ENCODE results near the gene TNMD. TPM values are rescaled to one million over a fixed set of nuclear protein-coding genes. Genes with fewer than 3 reads are reported as not detected.

The TNMD gene
- total RNA-seq, 1 experiment from 2014 or later = not detected

- Mint-ChIP-seq H3K4me3 (ENCODE audit: unreplicated experiment) (no peak overlapping the region), H3K36me3 (ENCODE audit: insufficient read depth, unreplicated experiment) (no peaks in the 10 kb centered on the region), H3K27me3 (ENCODE audit: insufficient read depth, unreplicated experiment) (peaks cover 41% of the 10 kb centered on the region), H3K4me1 (ENCODE audit: insufficient read depth, unreplicated experiment) (peaks cover 15% of the 10 kb centered on the region), H3K27ac (ENCODE audit: low read depth, unreplicated experiment) (no peak overlapping the region), H3K9me3 (ENCODE audit: unreplicated experiment) (no peaks in the 10 kb centered on the region)
- DNase-seq (ENCODE audit: unreplicated experiment) = no peak
- ChIA-PET POLR2A (interaction anchor here (0.8 kb wide), 1 partner anchor 17 kb away, joined by 3 read pairs; no protein-coding TSS in a partner anchor), CTCF (interaction anchor here (0.6 to 1.3 kb wide), 5 partner anchors 10 to 565 kb away, joined by 3 to 4 read pairs (median 3); no protein-coding TSS in a partner anchor)
- BruUV-seq (replicated peaks) = no TSS peak
- intact Hi-C loops (cut with micrococcal nuclease) = no loop called here
- TF ChIP-seq, protein P1, sequence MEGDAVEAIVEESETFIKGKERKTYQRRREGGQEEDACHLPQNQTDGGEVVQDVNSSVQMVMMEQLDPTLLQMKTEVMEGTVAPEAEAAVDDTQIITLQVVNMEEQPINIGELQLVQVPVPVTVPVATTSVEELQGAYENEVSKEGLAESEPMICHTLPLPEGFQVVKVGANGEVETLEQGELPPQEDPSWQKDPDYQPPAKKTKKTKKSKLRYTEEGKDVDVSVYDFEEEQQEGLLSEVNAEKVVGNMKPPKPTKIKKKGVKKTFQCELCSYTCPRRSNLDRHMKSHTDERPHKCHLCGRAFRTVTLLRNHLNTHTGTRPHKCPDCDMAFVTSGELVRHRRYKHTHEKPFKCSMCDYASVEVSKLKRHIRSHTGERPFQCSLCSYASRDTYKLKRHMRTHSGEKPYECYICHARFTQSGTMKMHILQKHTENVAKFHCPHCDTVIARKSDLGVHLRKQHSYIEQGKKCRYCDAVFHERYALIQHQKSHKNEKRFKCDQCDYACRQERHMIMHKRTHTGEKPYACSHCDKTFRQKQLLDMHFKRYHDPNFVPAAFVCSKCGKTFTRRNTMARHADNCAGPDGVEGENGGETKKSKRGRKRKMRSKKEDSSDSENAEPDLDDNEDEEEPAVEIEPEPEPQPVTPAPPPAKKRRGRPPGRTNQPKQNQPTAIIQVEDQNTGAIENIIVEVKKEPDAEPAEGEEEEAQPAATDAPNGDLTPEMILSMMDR (IDR thresholded peaks at IDR 0.05; ENCODE audit: unreplicated experiment) = no peak
Measured at GRCh38 chrX:100647095-100647494, 62.4 kb downstream of the TNMD start.

- intact Hi-C loops (cut with micrococcal nuclease) = no loop called here
Measured at GRCh38 chrX:100647739-100648138, 63.0 kb downstream of the TNMD start.

GRCh38 chrX:100648458-100649417, 64.0 kb downstream of the TNMD start:
- Mint-ChIP-seq H3K9me3 (ENCODE audit: unreplicated experiment) (no peaks in the 10 kb centered on the region), H3K4me3 (ENCODE audit: unreplicated experiment) (no peak overlapping the region), H3K27ac (ENCODE audit: low read depth, unreplicated experiment) (no peak overlapping the region), H3K36me3 (ENCODE audit: insufficient read depth, unreplicated experiment) (no peaks in the 10 kb centered on the region), H3K4me1 (ENCODE audit: insufficient read depth, unreplicated experiment) (peaks cover 13% of the 10 kb centered on the region), H3K27me3 (ENCODE audit: insufficient read depth, unreplicated experiment) (peaks cover 54% of the 10 kb centered on the region)
- DNase-seq (ENCODE audit: unreplicated experiment) = no peak
- ChIA-PET CTCF (interaction anchor here (0.8 to 3.1 kb wide), 4 partner anchors 10 to 120 kb away, joined by 3 to 9 read pairs (median 4); no protein-coding TSS in a partner anchor), POLR2A (no interaction called here)
- no TSS peak for BruUV-seq (replicated peaks)
- intact Hi-C loops (cut with micrococcal nuclease) = no loop called here
- TF ChIP-seq, protein P1 (IDR thresholded peaks at IDR 0.05; ENCODE audit: unreplicated experiment) = no peak

More at GRCh38 chrX:100647739-100648138, 63.0 kb downstream of the TNMD start:
- ChIA-PET CTCF (interaction anchor here (0.8 kb wide), 1 partner anchor 38 kb away, joined by 3 read pairs; no protein-coding TSS in a partner anchor), POLR2A (no interaction called here)
- BruUV-seq (replicated peaks) = no TSS peak
- Mint-ChIP-seq H3K36me3 (ENCODE audit: insufficient read depth, unreplicated experiment) (no peaks in the 10 kb centered on the region), H3K27me3 (ENCODE audit: insufficient read depth, unreplicated experiment) (peaks cover 46% of the 10 kb centered on the region), H3K27ac (ENCODE audit: low read depth, unreplicated experiment) (no peak overlapping the region), H3K4me3 (ENCODE audit: unreplicated experiment) (no peak overlapping the region), H3K4me1 (ENCODE audit: insufficient read depth, unreplicated experiment) (peaks cover 15% of the 10 kb centered on the region), H3K9me3 (ENCODE audit: unreplicated experiment) (no peaks in the 10 kb centered on the region)
- TF ChIP-seq, protein P1 (IDR thresholded peaks at IDR 0.05; ENCODE audit: unreplicated experiment) = no peak
- DNase-seq (ENCODE audit: unreplicated experiment) = no peak

Other genes starting within 250 kb of the TNMD start
- gene PCDH19, start 174.7 kb upstream of the TNMD start, total RNA-seq (2022) = 0.12 and 0.70 TPM in 2 replicates
- gene TSPAN6, start 51.9 kb downstream of the TNMD start, total RNA-seq (2022) = 4.9 and 5.6 TPM in 2 replicates
- 4.7 and 5.3 TPM in 2 replicates for gene SRPX2, start 59.3 kb downstream of the TNMD start, total RNA-seq (2022)
- 1.9 and 2.1 TPM in 2 replicates for gene SYTL4, start 147.2 kb downstream of the TNMD start, total RNA-seq (2022)
- gene CSTF2, start 235.5 kb downstream of the TNMD start, total RNA-seq (2022) = 26.7 and 28.4 TPM in 2 replicates